Glomerular visceral epithelial cell (primary cell): ENCODE measurements around the gene MIF4GD.
"Not testable (repeated sequence)": the region's sequence is repeated elsewhere in the genome, so short reads cannot be mapped to it uniquely, and the experiment has no call there.

Source experiments
- DNase-seq: peaks from one replicate; pipeline ENCODE4 v3.0.0-alpha.2; 2016; ENCODE audit errors: extremely low spot score

The MIF4GD gene

GRCh38 chr17:75270966-75271232 lies at the start of gene MIF4GD:
TSS of gene MIF4GD (minus strand) at chr17:75271231. CDS start at chr17:75270195, 1,036 bp downstream.
- no peak for DNase-seq

GRCh38 chr17:75319904-75320691 lies 49.1 kb upstream of the MIF4GD start:
- DNase-seq, result peak; percentile 35

GRCh38 chr17:75318615-75319222 lies 47.7 kb upstream of the MIF4GD start:
- no peak for DNase-seq

GRCh38 chr17:75318211-75318610 lies 47.2 kb upstream of the MIF4GD start:
- DNase-seq, result no peak

- no peak for DNase-seq
These were observed 46.6 kb upstream of the MIF4GD start for GRCh38 chr17:75317671-75318070.

GRCh38 chr17:75316253-75316652 lies 45.2 kb upstream of the MIF4GD start:
- no peak for DNase-seq

- DNase-seq, result no peak
These were observed 44.7 kb upstream of the MIF4GD start for GRCh38 chr17:75315541-75316243.

GRCh38 chr17:75313941-75314551 lies 43.0 kb upstream of the MIF4GD start:
- DNase-seq, result no peak

- no peak for DNase-seq
These were observed 38.0 kb upstream of the MIF4GD start for GRCh38 chr17:75308732-75309629.

- no peak for DNase-seq
These were observed 37.1 kb upstream of the MIF4GD start for GRCh38 chr17:75307957-75308731.

- no peak for DNase-seq
These were observed 30.6 kb upstream of the MIF4GD start for GRCh38 chr17:75301502-75302206.

- no peak for DNase-seq
These were observed 30.0 kb upstream of the MIF4GD start for GRCh38 chr17:75301049-75301448.

GRCh38 chr17:75300280-75300679 lies 29.2 kb upstream of the MIF4GD start:
- no peak for DNase-seq

GRCh38 chr17:75295201-75296158 lies 24.4 kb upstream of the MIF4GD start:
- no peak for DNase-seq

- not testable (repeated sequence) for DNase-seq
These were observed 21.9 kb upstream of the MIF4GD start for GRCh38 chr17:75292810-75293448.

GRCh38 chr17:75289832-75290337 lies 18.9 kb upstream of the MIF4GD start:
- DNase-seq, result peak; percentile 46

GRCh38 chr17:75289115-75289831 lies 18.2 kb upstream of the MIF4GD start, which contains the start of gene SLC25A19:
TSS of gene SLC25A19 (minus strand) at chr17:75289433. CDS start at chr17:75286764, 2,669 bp downstream.
- peak; percentile 99 for DNase-seq
